Measurements from ENCODE around the gene ALG1. TPM values are rescaled to one million over a fixed set of nuclear protein-coding genes. Genes with fewer than 3 reads are reported as not detected.

Gene ALG1
- total and polyA plus RNA-seq, 5 experiments from 2014 or later, result 22.8 to 27.6 (median 24.3) TPM

- DNase-seq (no peak), ATAC-seq (no peak)
- Mint-ChIP-seq H3K4me3 (no peak overlapping the region), H3K9me3 (peaks cover 0 to 24% (median 4%) of the 10 kb centered on the region in 9 donors), H3K27ac (no peak overlapping the region), H3K27me3 (no peaks in the 10 kb centered on the region), H3K4me1 (peaks cover 0 to 4% (median 3%) of the 10 kb centered on the region in 4 donors), H3K36me3 (peaks cover 2 to 8% (median 4%) of the 10 kb centered on the region in 3 donors)
- POLR2A ChIA-PET, result no interaction called here
Observed at GRCh38 chr16:5054876-5055865, 16.5 kb upstream of the ALG1 start.

- H3K27ac Mint-ChIP-seq, result no peak overlapping the region
- H3K36me3 Mint-ChIP-seq, result peaks cover 0 to 2% (median 0%) of the 10 kb centered on the region in 3 donors
- POLR2A ChIA-PET, result no interaction called here
Observed at GRCh38 chr16:5056352-5056751, 15.3 kb upstream of the ALG1 start.

GRCh38 chr16:5058476-5058875 is 13.2 kb upstream of the ALG1 start:
- ATAC-seq (no peak), DNase-seq (no peak)
- Mint-ChIP-seq H3K9me3 (no peaks in the 10 kb centered on the region), H3K27ac (no peak overlapping the region), H3K4me3 (no peak overlapping the region), H3K36me3 (peaks cover 0 to 2% (median 0%) of the 10 kb centered on the region in 3 donors), H3K4me1 (peaks cover 0 to 5% (median 3%) of the 10 kb centered on the region in 4 donors), H3K27me3 (peaks cover 0 to 1% (median 0%) of the 10 kb centered on the region in 5 donors)
- POLR2A ChIA-PET, result no interaction called here

More at GRCh38 chr16:5056352-5056751, 15.3 kb upstream of the ALG1 start:
- Mint-ChIP-seq H3K27me3 (no peaks in the 10 kb centered on the region), H3K4me1 (peaks cover 0 to 3% (median 2%) of the 10 kb centered on the region in 4 donors), H3K9me3 (peaks cover 0 to 12% (median 0%) of the 10 kb centered on the region in 9 donors), H3K4me3 (no peak overlapping the region)
- ATAC-seq (peak; percentile 80 to 84), DNase-seq (peak; percentile 11 to 77 (median 31))

- no peak overlapping the region for H3K27ac Mint-ChIP-seq
- peaks cover 0 to 1% (median 0%) of the 10 kb centered on the region in 5 donors for H3K27me3 Mint-ChIP-seq
- H3K9me3 Mint-ChIP-seq, result no peaks in the 10 kb centered on the region
- H3K36me3 Mint-ChIP-seq, result no peaks in the 10 kb centered on the region
- H3K4me3 Mint-ChIP-seq, result no peak overlapping the region
- DNase-seq, result no peak
- no peak for ATAC-seq
- POLR2A ChIA-PET, result no interaction called here
- peaks cover 0 to 5% (median 3%) of the 10 kb centered on the region in 4 donors for H3K4me1 Mint-ChIP-seq
Observed at GRCh38 chr16:5059386-5060072, 12.1 kb upstream of the ALG1 start.

GRCh38 chr16:5060073-5060641 is 11.5 kb upstream of the ALG1 start:
- H3K27ac Mint-ChIP-seq, result no peak overlapping the region
- H3K4me3 Mint-ChIP-seq, result no peak overlapping the region
- H3K36me3 Mint-ChIP-seq, result no peaks in the 10 kb centered on the region
- peaks cover 0 to 5% (median 3%) of the 10 kb centered on the region in 4 donors for H3K4me1 Mint-ChIP-seq
- DNase-seq, result no peak
- POLR2A ChIA-PET, result interaction anchor here (0.6 kb wide), 1 partner anchor 445 kb away, joined by 4 read pairs; no protein-coding TSS in a partner anchor
- H3K9me3 Mint-ChIP-seq, result no peaks in the 10 kb centered on the region
- no peak for ATAC-seq
- H3K27me3 Mint-ChIP-seq, result peaks cover 0 to 1% (median 0%) of the 10 kb centered on the region in 5 donors

- H3K27ac Mint-ChIP-seq, result no peak overlapping the region
- no peak overlapping the region for H3K4me3 Mint-ChIP-seq
- H3K9me3 Mint-ChIP-seq, result no peaks in the 10 kb centered on the region
- ATAC-seq, result no peak
- no peak for DNase-seq
- H3K4me1 Mint-ChIP-seq, result peaks cover 0 to 4% (median 0%) of the 10 kb centered on the region in 4 donors
- H3K36me3 Mint-ChIP-seq, result no peaks in the 10 kb centered on the region
- POLR2A ChIA-PET, result interaction anchor here (0.7 kb wide), 1 partner anchor 12 kb away, joined by 3 read pairs; no protein-coding TSS in a partner anchor
- H3K27me3 Mint-ChIP-seq, result peaks cover 0 to 1% (median 0%) of the 10 kb centered on the region in 5 donors
Observed at GRCh38 chr16:5062051-5062450, 9.6 kb upstream of the ALG1 start.

GRCh38 chr16:5062790-5063765 is 8.6 kb upstream of the ALG1 start:
- Mint-ChIP-seq H3K4me1 (peaks cover 0 to 4% (median 0%) of the 10 kb centered on the region in 4 donors), H3K27me3 (peaks cover 0 to 1% (median 0%) of the 10 kb centered on the region in 5 donors), H3K4me3 (no peak overlapping the region), H3K36me3 (no peaks in the 10 kb centered on the region), H3K27ac (no peak overlapping the region), H3K9me3 (no peaks in the 10 kb centered on the region)
- ATAC-seq, result no peak
- no peak for DNase-seq
- POLR2A ChIA-PET, result no interaction called here

GRCh38 chr16:5064915-5065314 is 6.7 kb upstream of the ALG1 start:
- Mint-ChIP-seq H3K4me1 (peaks cover 0 to 4% (median under 1%) of the 10 kb centered on the region in 4 donors), H3K27ac (no peak overlapping the region), H3K36me3 (no peaks in the 10 kb centered on the region), H3K27me3 (peaks cover 0 to 1% (median 0%) of the 10 kb centered on the region in 5 donors), H3K9me3 (no peaks in the 10 kb centered on the region), H3K4me3 (no peak overlapping the region)
- POLR2A ChIA-PET, result no interaction called here
- ATAC-seq (no peak), DNase-seq (no peak)

GRCh38 chr16:5065326-5065725 is 6.3 kb upstream of the ALG1 start:
- no peak overlapping the region for H3K4me3 Mint-ChIP-seq
- H3K27ac Mint-ChIP-seq, result no peak overlapping the region
- H3K4me1 Mint-ChIP-seq, result peaks cover 0 to 4% (median 2%) of the 10 kb centered on the region in 4 donors
- peaks cover 0 to 1% (median 0%) of the 10 kb centered on the region in 5 donors for H3K27me3 Mint-ChIP-seq
- no peaks in the 10 kb centered on the region for H3K36me3 Mint-ChIP-seq
- H3K9me3 Mint-ChIP-seq, result no peaks in the 10 kb centered on the region
- DNase-seq (no peak), ATAC-seq (no peak)
- POLR2A ChIA-PET, result no interaction called here

- H3K4me3 Mint-ChIP-seq, result no peak within 1 kb of the TSS
- H3K27ac Mint-ChIP-seq, result no peak within 1 kb of the TSS
- DNase-seq, result no peak
- H3K27me3 Mint-ChIP-seq, result peaks cover 0 to 1% (median 0%) of the 10 kb centered on the region in 5 donors
- no peaks in the 10 kb centered on the region for H3K36me3 Mint-ChIP-seq
- ATAC-seq, result no peak
- POLR2A ChIA-PET, result no interaction called here
- H3K9me3 Mint-ChIP-seq, result no peaks in the 10 kb centered on the region
- H3K4me1 Mint-ChIP-seq, result peaks cover 2 to 6% (median 5%) of the 10 kb centered on the region in 4 donors
Observed at GRCh38 chr16:5065813-5066212, 5.8 kb upstream of the ALG1 start, which contains the start of gene C16orf89. Gene C16orf89, minus strand, starts transcription at chr16:5065956. Its CDS starts 48 bp downstream, at chr16:5065908.

GRCh38 chr16:5066511-5066910 is 5.1 kb upstream of the ALG1 start:
- Mint-ChIP-seq H3K4me1 (peaks cover 9 to 13% (median 11%) of the 10 kb centered on the region in 4 donors), H3K4me3 (no peak overlapping the region), H3K27me3 (peaks cover 0 to 1% (median 0%) of the 10 kb centered on the region in 5 donors), H3K27ac (no peak overlapping the region), H3K36me3 (no peaks in the 10 kb centered on the region), H3K9me3 (no peaks in the 10 kb centered on the region)
- DNase-seq (no peak), ATAC-seq (no peak)
- POLR2A ChIA-PET, result no interaction called here
